OCI-LY7 (cell line): Measurements from ENCODE around the gene ZNF600.
"Not testable (repeated sequence)": the region's sequence is repeated elsewhere in the genome, so short reads cannot be mapped to it uniquely, and the experiment has no call there.

Source experiments
- CTCF ChIP-seq: fragments of 200-600 bp; sonication (generic); conservative IDR thresholded peaks from 2 replicates; pipeline ENCODE4 v1.5.1; 2014; ENCODE audit warnings: mild to moderate bottlenecking, antibody characterized with exemption, low read length, moderate library complexity, mixed read lengths
- EZH2phosphoT487 ChIP-seq: fragments of 200-600 bp; sonication (generic); IDR thresholded peaks from 2 replicates; pipeline ENCODE4 v1.6.1; 2018; ENCODE audit warnings: low read depth, borderline replicate concordance, mild to moderate bottlenecking, mixed run types, antibody characterized with exemption, low read length, moderate library complexity, mixed read lengths

- TF ChIP-seq CTCF, EZH2phosphoT487: not testable (repeated sequence)
These were observed 71.3 kb downstream of the ZNF600 start for GRCh38 chr19:52715330-52715729.
